ENCODE results near the gene EPS8.

- no peak for TF ChIP-seq CTCF (IDR thresholded peaks at IDR 0.05)
- TF ChIP-seq PBX3 (IDR thresholded peaks at IDR 0.05) = no peak
- TF ChIP-seq MXI1 (IDR thresholded peaks at IDR 0.05; ENCODE audit: low read depth, low read length) = no peak
- no peak for TF ChIP-seq EZH2phosphoT487 (IDR thresholded peaks at IDR 0.05; ENCODE audit: borderline replicate concordance, low read depth)
- no peak for TF ChIP-seq YY1 (IDR thresholded peaks at IDR 0.05; ENCODE audit: low read depth)
- no peak for TF ChIP-seq FOXM1 (IDR thresholded peaks at IDR 0.05; ENCODE audit: low read depth)
Observed at GRCh38 chr12:15697201-15697600, 92.0 kb downstream of the EPS8 start.

All from SK-N-SH (cell line).